Stimulated activated CD8-positive, alpha-beta memory T cell treated with anti-CD3 and anti-CD28 coated beads, Interleukin-7, amount 100 ng/mL, for 4 hours (primary cell): ENCODE measurements around the gene SLC9C1.

Experiments used
- DNase-seq, 2 donors: peaks; one replicate each; pipeline ENCODE4 v3.0.0-alpha.2; 2020; ENCODE audit warnings: low read depth in 2 of 2

SLC9C1 gene

DNA sequence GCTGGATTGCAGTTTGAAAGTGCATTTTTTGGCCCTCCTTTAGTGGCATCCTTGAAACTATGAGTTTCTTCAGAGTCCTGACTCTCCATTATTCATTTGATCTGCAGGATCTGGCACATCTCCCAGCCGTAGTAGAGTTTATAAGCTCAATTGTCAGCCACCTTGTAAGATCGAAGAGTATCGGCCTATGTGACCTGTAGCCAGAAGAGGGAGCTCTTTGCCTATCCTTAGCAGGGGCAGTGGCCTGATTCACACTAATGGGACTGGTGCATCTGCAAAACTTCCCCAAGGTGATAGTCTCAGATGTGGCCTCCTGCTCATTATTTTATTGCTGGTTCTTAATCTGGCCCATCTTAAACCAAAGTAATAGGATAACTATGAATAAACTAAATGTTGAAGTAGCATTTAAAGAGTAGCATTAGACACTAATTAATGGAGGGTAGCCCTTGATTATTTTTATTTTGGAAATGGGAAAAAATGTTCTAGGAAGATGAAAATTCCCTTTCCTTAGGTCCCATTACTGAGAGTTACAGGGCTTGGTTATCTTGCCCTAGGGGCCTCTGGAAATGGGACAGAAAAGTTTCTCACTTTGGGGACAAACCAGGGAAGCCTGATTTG, 182.1 kb downstream of the SLC9C1 start:
- peak; percentile 29 to 43 for DNase-seq

DNA sequence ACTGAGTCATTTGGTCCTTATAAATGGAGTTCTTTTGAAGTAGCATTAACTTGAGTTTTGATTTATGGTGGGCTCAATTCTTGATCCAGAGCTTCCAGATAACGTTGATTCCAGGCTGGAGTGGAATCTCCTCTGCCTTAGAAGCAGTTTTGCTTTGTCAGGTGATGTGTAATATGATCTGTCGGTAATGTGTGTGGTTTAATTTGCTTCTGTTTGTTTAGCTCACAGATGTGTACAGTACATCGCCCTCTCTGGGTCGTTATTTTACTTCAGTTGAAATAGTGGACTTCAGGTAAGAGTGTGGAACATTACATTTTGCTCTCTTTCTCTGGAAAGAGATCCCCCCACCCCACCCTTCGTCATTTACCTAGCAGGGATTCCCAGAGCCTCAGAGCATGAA, 184.7 kb downstream of the SLC9C1 start:
- no peak for DNase-seq

GRCh38 chr3:112104774-112105173, 189.2 kb downstream of the SLC9C1 start:
- DNase-seq = no peak

- DNase-seq = no peak
Measured at GRCh38 chr3:112101916-112102315, 192.1 kb downstream of the SLC9C1 start.

DNA sequence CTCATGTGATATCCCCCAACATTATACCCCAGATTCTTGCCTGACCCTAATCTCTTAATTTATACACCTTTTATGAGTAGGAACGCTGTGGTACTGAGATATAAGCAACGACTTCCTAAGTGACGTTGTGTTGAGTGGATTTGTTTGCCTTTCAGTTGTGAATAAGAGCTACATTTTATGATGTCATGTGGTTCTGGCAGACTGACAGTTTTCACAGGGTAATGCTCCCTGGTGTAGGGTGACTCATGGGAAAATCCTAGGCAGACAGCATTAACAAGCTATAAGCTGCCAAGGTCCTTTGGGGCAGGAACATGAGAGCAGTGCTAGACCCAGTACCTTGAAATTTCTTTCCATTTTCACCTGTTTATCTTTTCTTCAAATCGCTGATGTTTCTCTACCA, 196.6 kb downstream of the SLC9C1 start:
- no peak for DNase-seq

GRCh38 chr3:112096176-112096575, 197.8 kb downstream of the SLC9C1 start:
- DNase-seq = no peak

GRCh38 chr3:112095731-112096130, 198.3 kb downstream of the SLC9C1 start:
- no peak for DNase-seq

DNA sequence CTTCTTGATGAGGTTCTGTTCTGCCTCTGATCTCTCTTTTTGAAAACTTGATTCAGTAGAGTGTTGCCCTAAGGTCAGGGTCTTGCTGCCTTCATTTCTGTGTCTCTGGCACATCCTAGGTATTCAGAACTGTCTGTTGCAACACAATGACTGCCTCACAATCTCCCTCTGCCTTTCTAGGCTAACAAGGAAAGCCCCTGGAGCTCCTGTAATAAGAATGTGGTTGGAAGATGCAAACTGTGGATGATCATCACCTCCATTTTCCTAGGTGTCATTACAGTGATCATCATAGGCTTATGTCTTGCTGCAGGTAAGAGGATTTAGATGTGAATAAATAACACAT, 200.9 kb downstream of the SLC9C1 start:
- no peak for DNase-seq

DNA sequence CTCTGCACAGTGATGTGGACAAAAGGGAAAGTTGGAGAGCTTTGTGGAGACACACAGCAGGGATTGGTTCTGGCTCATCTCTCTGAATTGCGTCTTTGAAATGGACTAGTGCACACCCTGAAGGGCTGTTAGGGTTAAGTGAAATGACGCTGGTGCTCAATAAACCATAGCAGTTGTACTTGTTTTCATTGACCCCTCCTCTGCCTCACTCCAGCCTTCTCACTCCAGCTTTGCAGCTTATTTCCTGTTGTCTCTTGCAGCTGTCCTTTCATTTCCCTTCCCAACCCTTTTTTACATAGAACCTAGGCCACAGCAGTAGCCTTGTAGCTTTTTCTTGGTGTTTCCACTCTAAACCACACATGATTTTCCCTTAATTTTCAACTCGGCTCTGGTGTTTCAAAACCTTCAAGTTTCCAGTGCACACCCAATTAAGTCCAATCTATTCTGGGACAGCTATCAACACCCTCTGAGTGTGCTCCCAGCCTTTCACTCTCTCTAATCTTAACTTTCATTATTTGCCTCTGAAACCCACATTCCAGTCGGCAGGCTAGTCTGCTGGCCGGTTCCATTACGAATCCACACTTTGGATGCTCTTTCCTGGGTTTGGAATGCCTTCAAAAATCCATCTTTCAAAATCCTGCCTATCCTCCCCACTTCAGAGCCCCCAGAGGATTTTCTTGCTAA, 201.4 kb downstream of the SLC9C1 start:
- DNase-seq = no peak

GRCh38 chr3:112090887-112091586, 203.0 kb downstream of the SLC9C1 start:
- DNase-seq = no peak
